Neural cell (in vitro differentiated cells): ENCODE measurements around the gene DLK1. TPM values are rescaled to one million over a fixed set of nuclear protein-coding genes. Genes with fewer than 3 reads are reported as not detected.

Source experiments
- H2AFZ ChIP-seq: fragments of 200-600, 300-800 bp; sonication (generic), shearing (Covaris generic); 2 replicates; pipeline ENCODE4 v1.6.0; 2014; ENCODE audit warnings: low read depth, mild to moderate bottlenecking, antibody characterized with exemption, low read length, moderate library complexity
- H3F3A ChIP-seq: fragments of 200-600 bp; shearing (Covaris generic); 2 replicates; pipeline ENCODE4 v1.6.1; 2016; ENCODE audit warnings: mild to moderate bottlenecking, moderate library complexity, mixed read lengths, antibody characterized with exemption, low read length; ENCODE audit not compliant: insufficient read depth, poor library complexity, severe bottlenecking
- H3K27ac ChIP-seq: fragments of 200-600, 300-800 bp; sonication (generic), shearing (Covaris generic); 2 replicates; pipeline ENCODE4 v1.5.1; 2014; ENCODE audit warnings: mild to moderate bottlenecking, low read length, moderate library complexity
- H3K27me3 ChIP-seq: fragments of 300-800, 200-600 bp; sonication (generic), shearing (Covaris generic); 2 replicates; pipeline ENCODE4 v1.6.0; 2014; ENCODE audit warnings: mild to moderate bottlenecking, low read depth, low read length, moderate library complexity; ENCODE audit not compliant: insufficient read depth
- H3K36me3 ChIP-seq: fragments of 300-800, 200-600 bp; sonication (generic), shearing (Covaris generic); 2 replicates; pipeline ENCODE4 v1.5.1; 2014; ENCODE audit warnings: mild to moderate bottlenecking, antibody characterized with exemption, low read length, moderate library complexity; ENCODE audit not compliant: insufficient read depth
- H3K4me2 ChIP-seq: fragments of 300-800, 200-600 bp; sonication (generic), shearing (Covaris generic); 2 replicates; pipeline ENCODE4 v1.6.0; 2014; ENCODE audit warnings: mild to moderate bottlenecking, low read length
- H3K4me3 ChIP-seq: fragments of 300-800, 200-600 bp; sonication (generic), shearing (Covaris generic); 2 replicates; pipeline ENCODE4 v1.5.1; 2014; ENCODE audit warnings: mild to moderate bottlenecking, low read length, moderate library complexity
- H3K79me2 ChIP-seq: fragments of 200-600 bp; shearing (Covaris generic); replicated peaks from 2 replicates; pipeline ENCODE4 v1.6.0; 2014; ENCODE audit warnings: mild to moderate bottlenecking, low read length, moderate library complexity; ENCODE audit not compliant: insufficient read depth
- H3K9ac ChIP-seq: fragments of 300-800, 200-600 bp; sonication (generic), shearing (Covaris generic); 2 replicates; pipeline ENCODE4 v1.6.1; 2016; ENCODE audit warnings: mild to moderate bottlenecking, low read length, mixed read lengths
- H3K9me2 ChIP-seq: fragments of 200-600 bp; shearing (Covaris generic); 2 replicates; pipeline ENCODE4 v1.6.1; 2016; ENCODE audit warnings: mild to moderate bottlenecking, low read length, mixed read lengths; ENCODE audit not compliant: insufficient read depth
- H3K9me3 ChIP-seq: fragments of 200-600, 300-800 bp; sonication (generic), shearing (Covaris generic); 2 replicates; pipeline ENCODE4 v1.6.1; 2016; ENCODE audit warnings: mild to moderate bottlenecking, mixed run types, low read length, moderate library complexity, mixed read lengths
- H4K20me1 ChIP-seq: fragments of 200-600 bp; shearing (Covaris generic); 2 replicates; pipeline ENCODE4 v1.6.1; 2016; ENCODE audit warnings: mild to moderate bottlenecking, mixed run types; ENCODE audit not compliant: insufficient read depth
- EP300 ChIP-seq: fragments of 450-650 bp; conservative IDR thresholded peaks from 2 replicates; pipeline ENCODE4 v1.6.1; 2014; ENCODE audit warnings: antibody characterized with exemption, mild to moderate bottlenecking, moderate library complexity; ENCODE audit not compliant: poor library complexity, severe bottlenecking
- EZH2 ChIP-seq: fragments of 200-600, 300-800 bp; shearing (Covaris generic), sonication (generic); IDR thresholded peaks from 2 replicates; pipeline ENCODE4 v1.6.1; 2014; ENCODE audit warnings: antibody characterized with exemption, low read length, borderline replicate concordance, mild to moderate bottlenecking; ENCODE audit not compliant: insufficient read depth, poor library complexity, severe bottlenecking
- MXI1 ChIP-seq: fragments of 450-650 bp; conservative IDR thresholded peaks from 2 replicates; pipeline ENCODE4 v1.6.1; 2014; ENCODE audit warnings: antibody characterized with exemption, mild to moderate bottlenecking; ENCODE audit not compliant: poor library complexity, severe bottlenecking
- POLR2AphosphoS5 ChIP-seq: IDR thresholded peaks from 2 replicates; pipeline ENCODE4 v1.6.1; 2012
- RAD21 ChIP-seq: fragments of 450-650 bp; conservative IDR thresholded peaks from 2 replicates; pipeline ENCODE4 v1.6.1; 2014; ENCODE audit warnings: antibody characterized with exemption, mild to moderate bottlenecking, moderate library complexity
- SMC3 ChIP-seq: fragments of 450-650 bp; conservative IDR thresholded peaks from 2 replicates; pipeline ENCODE4 v1.6.1; 2014; ENCODE audit warnings: antibody characterized with exemption, mild to moderate bottlenecking, moderate library complexity; ENCODE audit not compliant: poor library complexity
- TAF1 ChIP-seq: IDR thresholded peaks from 2 replicates; pipeline ENCODE4 v1.6.1; 2012; ENCODE audit warnings: low read depth
- polyA plus RNA-seq: library from polyadenylated mRNA; depleted of rRNA; stranded (reverse); fragments of >200 nt; gene quantifications from 2 replicates; pipeline ENCODE4 v1.2.3, GENCODE V29; 2014
- TF ChIP-seq, protein P1 (sequence below): fragments of 450-650 bp; IDR thresholded peaks from 2 replicates; pipeline ENCODE4 v1.5.1; 2014; ENCODE audit warnings: antibody characterized with exemption, mild to moderate bottlenecking, moderate library complexity; ENCODE audit not compliant: poor library complexity, severe bottlenecking
- TF ChIP-seq, protein P2 (sequence below): IDR thresholded peaks from 2 replicates; pipeline ENCODE4 v1.6.1; 2012; ENCODE audit warnings: borderline replicate concordance

Gene DLK1
- polyA plus RNA-seq, 1 donor from 2014 or later, result 6.8 TPM

DNA sequence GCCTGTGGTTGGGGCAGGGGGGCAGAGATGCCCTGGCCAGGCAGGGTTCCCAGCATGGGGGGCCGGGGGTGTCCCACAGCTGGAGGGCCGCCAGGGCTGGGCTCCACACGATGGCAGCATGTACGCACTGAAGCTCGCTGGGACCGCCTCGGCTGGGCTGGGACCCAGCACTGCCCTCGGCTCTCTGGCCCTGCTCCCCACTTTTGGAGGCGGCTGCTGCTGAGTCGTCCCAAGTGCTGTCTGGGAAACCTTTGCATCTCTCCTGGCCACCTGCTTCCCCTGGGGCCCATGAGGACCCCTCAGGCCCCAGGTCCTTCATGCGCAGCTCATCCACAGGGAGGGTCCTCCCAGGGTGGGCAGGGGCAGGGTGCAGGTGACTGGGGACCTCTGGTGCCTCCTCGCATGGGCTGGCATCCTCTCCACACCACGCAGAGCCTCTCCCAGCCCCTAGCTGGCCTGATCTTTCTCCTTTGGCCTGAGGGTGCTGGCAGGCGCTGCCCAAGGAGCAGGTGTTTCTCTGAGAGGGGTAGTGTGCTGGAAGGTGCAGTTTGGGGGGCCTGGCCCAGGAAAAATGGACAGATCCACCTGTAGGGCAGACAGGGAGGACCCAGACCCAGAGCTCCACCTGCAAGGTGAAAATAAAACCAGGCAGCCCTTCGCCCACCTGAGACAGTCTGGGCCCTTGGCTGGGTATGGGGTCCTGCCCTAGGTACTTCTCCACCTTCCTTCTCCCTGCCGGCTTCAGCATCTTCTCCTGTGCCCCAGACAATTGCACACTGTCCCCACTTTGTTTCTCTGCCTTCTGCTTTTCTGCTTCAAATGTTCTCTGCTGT lies 46.9 kb downstream of the DLK1 start:
- H3F3A ChIP-seq, result no peaks in the 10 kb centered on the region
- H3K27me3 ChIP-seq, result no peaks in the 10 kb centered on the region
- no peaks in the 10 kb centered on the region for H4K20me1 ChIP-seq
- TF ChIP-seq MXI1, result no peak
- TF ChIP-seq EP300, result no peak
- no peak for TF ChIP-seq RAD21
- no peak for TF ChIP-seq EZH2
- TF ChIP-seq POLR2AphosphoS5, result no peak
- no peak for TF ChIP-seq SMC3
- TF ChIP-seq TAF1, result no peak
- TF ChIP-seq, protein P1, sequence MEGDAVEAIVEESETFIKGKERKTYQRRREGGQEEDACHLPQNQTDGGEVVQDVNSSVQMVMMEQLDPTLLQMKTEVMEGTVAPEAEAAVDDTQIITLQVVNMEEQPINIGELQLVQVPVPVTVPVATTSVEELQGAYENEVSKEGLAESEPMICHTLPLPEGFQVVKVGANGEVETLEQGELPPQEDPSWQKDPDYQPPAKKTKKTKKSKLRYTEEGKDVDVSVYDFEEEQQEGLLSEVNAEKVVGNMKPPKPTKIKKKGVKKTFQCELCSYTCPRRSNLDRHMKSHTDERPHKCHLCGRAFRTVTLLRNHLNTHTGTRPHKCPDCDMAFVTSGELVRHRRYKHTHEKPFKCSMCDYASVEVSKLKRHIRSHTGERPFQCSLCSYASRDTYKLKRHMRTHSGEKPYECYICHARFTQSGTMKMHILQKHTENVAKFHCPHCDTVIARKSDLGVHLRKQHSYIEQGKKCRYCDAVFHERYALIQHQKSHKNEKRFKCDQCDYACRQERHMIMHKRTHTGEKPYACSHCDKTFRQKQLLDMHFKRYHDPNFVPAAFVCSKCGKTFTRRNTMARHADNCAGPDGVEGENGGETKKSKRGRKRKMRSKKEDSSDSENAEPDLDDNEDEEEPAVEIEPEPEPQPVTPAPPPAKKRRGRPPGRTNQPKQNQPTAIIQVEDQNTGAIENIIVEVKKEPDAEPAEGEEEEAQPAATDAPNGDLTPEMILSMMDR, result no peak
- TF ChIP-seq, protein P2, sequence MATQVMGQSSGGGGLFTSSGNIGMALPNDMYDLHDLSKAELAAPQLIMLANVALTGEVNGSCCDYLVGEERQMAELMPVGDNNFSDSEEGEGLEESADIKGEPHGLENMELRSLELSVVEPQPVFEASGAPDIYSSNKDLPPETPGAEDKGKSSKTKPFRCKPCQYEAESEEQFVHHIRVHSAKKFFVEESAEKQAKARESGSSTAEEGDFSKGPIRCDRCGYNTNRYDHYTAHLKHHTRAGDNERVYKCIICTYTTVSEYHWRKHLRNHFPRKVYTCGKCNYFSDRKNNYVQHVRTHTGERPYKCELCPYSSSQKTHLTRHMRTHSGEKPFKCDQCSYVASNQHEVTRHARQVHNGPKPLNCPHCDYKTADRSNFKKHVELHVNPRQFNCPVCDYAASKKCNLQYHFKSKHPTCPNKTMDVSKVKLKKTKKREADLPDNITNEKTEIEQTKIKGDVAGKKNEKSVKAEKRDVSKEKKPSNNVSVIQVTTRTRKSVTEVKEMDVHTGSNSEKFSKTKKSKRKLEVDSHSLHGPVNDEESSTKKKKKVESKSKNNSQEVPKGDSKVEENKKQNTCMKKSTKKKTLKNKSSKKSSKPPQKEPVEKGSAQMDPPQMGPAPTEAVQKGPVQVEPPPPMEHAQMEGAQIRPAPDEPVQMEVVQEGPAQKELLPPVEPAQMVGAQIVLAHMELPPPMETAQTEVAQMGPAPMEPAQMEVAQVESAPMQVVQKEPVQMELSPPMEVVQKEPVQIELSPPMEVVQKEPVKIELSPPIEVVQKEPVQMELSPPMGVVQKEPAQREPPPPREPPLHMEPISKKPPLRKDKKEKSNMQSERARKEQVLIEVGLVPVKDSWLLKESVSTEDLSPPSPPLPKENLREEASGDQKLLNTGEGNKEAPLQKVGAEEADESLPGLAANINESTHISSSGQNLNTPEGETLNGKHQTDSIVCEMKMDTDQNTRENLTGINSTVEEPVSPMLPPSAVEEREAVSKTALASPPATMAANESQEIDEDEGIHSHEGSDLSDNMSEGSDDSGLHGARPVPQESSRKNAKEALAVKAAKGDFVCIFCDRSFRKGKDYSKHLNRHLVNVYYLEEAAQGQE, result no peak
- no peaks in the 10 kb centered on the region for H3K9me3 ChIP-seq
- no peaks in the 10 kb centered on the region for H3K36me3 ChIP-seq
- H3K4me3 ChIP-seq, result no peak overlapping the region
- H2AFZ ChIP-seq, result no peak overlapping the region
- no peaks in the 10 kb centered on the region for H3K79me2 ChIP-seq
- H3K9ac ChIP-seq, result no peak overlapping the region
- H3K4me2 ChIP-seq, result no peak overlapping the region
- H3K9me2 ChIP-seq, result no peaks in the 10 kb centered on the region
- H3K27ac ChIP-seq, result no peak overlapping the region

DNA sequence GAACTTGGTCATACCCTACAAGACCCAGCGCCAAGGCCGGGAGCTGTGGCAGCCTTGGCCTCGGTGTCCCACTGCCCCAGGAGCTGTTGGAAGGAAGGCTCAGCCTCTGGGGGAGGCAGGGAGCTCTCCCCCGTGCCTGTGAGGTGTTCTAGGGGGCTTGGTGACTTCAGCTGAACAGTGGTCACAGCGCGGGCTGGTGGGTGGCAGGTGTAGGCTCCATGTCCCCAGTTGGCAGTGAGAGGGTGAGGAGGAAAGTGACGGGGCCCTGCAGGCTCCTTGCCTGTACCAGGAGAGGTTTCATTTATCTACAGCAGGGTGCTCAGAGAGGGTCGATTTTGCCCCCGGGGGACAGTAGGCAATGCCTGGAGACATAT lies 47.5 kb downstream of the DLK1 start:
- TF ChIP-seq, protein P2, result no peak
- TF ChIP-seq EP300 (no peak), EZH2 (no peak), RAD21 (no peak), SMC3 (no peak), TAF1 (no peak), MXI1 (no peak), POLR2AphosphoS5 (no peak)
- TF ChIP-seq, protein P1, result no peak
- Histone ChIP-seq H3K27me3 (no peaks in the 10 kb centered on the region), H3K79me2 (no peaks in the 10 kb centered on the region), H3K27ac (no peak overlapping the region), H2AFZ (no peak overlapping the region), H3K9ac (no peak overlapping the region), H3F3A (no peaks in the 10 kb centered on the region), H3K4me2 (no peak overlapping the region), H3K9me2 (no peaks in the 10 kb centered on the region), H3K36me3 (no peaks in the 10 kb centered on the region), H3K4me3 (no peak overlapping the region), H4K20me1 (no peaks in the 10 kb centered on the region), H3K9me3 (no peaks in the 10 kb centered on the region)
